MG63 (cell line): Measurements from ENCODE around the gene PSMD1. TPM values are rescaled to one million over a fixed set of nuclear protein-coding genes. Genes with fewer than 3 reads are reported as not detected.

Source experiments
- DNase-seq: peaks from one replicate; pipeline ENCODE4 v3.0.0-alpha.2; 2020
- H3K27me3 ChIP-seq: fragments of 250-450 bp; sonication (Bioruptor Pico); 2 replicates; pipeline ENCODE4 v1.5.1; 2020; ENCODE audit warnings: mild to moderate bottlenecking, moderate library complexity
- H3K36me3 ChIP-seq: fragments of 250-450 bp; sonication (Bioruptor Pico); 2 replicates; pipeline ENCODE4 v1.5.1; 2020; ENCODE audit warnings: mild to moderate bottlenecking, moderate library complexity
- H3K4me3 ChIP-seq: fragments of 250-450 bp; sonication (Bioruptor Pico); 2 replicates; pipeline ENCODE4 v1.5.1; 2020; ENCODE audit warnings: mild to moderate bottlenecking, moderate library complexity
- H3K9me3 ChIP-seq: fragments of 250-450 bp; sonication (Bioruptor Pico); 2 replicates; pipeline ENCODE4 v1.5.1; 2020; ENCODE audit warnings: mild to moderate bottlenecking, moderate library complexity
- total RNA-seq: library from RNA; depleted of rRNA; stranded (reverse); fragments of >200 nt; shearing (Covaris generic); gene quantifications from 2 replicates; pipeline ENCODE4 v1.2.3, GENCODE V29; 2014; ENCODE audit warnings: low replicate concordance; rRNA removed

PSMD1 gene
- total RNA-seq, 1 experiment from 2014 or later, result 54.6 TPM

DNA sequence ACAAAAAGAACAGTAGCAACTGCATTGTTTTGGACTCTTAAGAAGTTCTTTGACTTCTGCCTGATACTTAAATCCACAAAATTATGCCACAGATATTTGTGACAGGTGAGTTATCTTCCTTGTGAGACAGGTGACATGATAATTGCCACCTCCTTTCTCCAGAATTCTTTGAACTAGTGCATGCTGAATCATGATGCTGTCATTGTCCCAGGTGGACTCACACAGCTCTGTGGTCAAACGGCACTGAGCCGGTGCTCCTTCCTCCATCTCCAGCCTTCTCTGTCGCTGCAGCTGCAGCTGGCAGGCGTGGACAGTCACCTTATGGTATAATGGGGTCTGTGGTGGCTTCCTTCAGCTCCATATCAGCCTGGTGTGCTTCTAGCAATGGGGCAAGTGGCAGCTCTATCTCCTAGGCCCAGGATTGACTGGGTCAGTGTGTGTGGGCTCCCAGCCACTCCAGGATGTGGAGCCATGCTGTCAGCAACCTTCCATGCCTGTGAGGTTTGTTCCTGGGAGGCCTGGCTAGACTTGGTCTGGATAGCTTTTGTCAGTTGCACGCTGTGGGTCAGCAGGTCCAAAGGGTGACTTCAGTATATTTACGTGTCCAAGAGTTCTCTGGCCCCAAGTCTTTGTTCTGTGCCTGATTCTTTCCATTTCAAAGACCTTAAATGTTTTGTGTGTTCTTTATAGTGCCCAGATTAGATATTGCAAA is 157.4 kb downstream of the PSMD1 start:
- DNase-seq, result no peak
- Histone ChIP-seq H3K4me3 (no peak overlapping the region), H3K9me3 (no peaks in the 10 kb centered on the region), H3K27me3 (no peaks in the 10 kb centered on the region), H3K36me3 (no peaks in the 10 kb centered on the region)

GRCh38 chr2:231218366-231218765 is 161.7 kb downstream of the PSMD1 start:
- Histone ChIP-seq H3K36me3 (no peaks in the 10 kb centered on the region), H3K27me3 (no peaks in the 10 kb centered on the region), H3K4me3 (no peak overlapping the region), H3K9me3 (no peaks in the 10 kb centered on the region)
- no peak for DNase-seq

GRCh38 chr2:231219289-231219688 is 162.6 kb downstream of the PSMD1 start:
- DNase-seq, result no peak
- Histone ChIP-seq H3K9me3 (no peaks in the 10 kb centered on the region), H3K4me3 (no peak overlapping the region), H3K36me3 (no peaks in the 10 kb centered on the region), H3K27me3 (no peaks in the 10 kb centered on the region)

DNA sequence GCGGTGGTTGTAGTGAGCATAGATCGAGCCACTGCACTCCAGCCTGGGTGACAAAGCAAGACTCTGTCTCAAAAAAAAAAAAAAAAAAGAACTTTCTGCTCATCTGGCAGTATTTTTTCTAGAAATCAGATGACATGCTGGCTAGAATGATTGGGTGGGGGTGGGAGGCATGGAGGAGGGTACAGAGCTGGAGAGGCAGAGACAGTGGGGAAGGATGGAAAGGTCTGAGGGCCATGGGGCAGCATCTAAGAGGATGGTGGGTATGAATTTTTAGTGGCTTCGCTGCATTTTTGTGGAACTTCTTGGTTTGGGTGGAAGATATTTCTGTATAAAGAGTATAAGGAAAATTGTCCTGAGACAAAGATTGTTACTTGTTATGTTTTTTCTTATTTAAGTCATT is 165.1 kb downstream of the PSMD1 start:
- H3K36me3 ChIP-seq, result no peaks in the 10 kb centered on the region

More for the DNA sequence above, 165.1 kb downstream of the PSMD1 start:
- no peaks in the 10 kb centered on the region for H3K27me3 ChIP-seq
- no peak overlapping the region for H3K4me3 ChIP-seq
- no peak for DNase-seq
- no peaks in the 10 kb centered on the region for H3K9me3 ChIP-seq

Other genes starting within 250 kb of the PSMD1 start
- 31.2 and 37.1 TPM in 2 replicates for gene ITM2C, start 191.9 kb upstream of the PSMD1 start, total RNA-seq
- gene GPR55, start 131.6 kb upstream of the PSMD1 start, total RNA-seq, result not detected in 2 replicates
- gene SPATA3, start 60.7 kb upstream of the PSMD1 start, total RNA-seq, result not detected in 2 replicates
- 0.49 TPM in 1 of 2 replicates, not detected in the other for gene C2orf72, start 19.3 kb upstream of the PSMD1 start, total RNA-seq
- gene HTR2B, start 68.2 kb downstream of the PSMD1 start, total RNA-seq, result not detected in 2 replicates
- gene ARMC9, start 141.8 kb downstream of the PSMD1 start, total RNA-seq, result 15.2 and 51.5 TPM in 2 replicates